Keratinocyte (primary cell): ENCODE measurements around the gene CYLC2. TPM values are rescaled to one million over a fixed set of nuclear protein-coding genes. Genes with fewer than 3 reads are reported as not detected.

Experiments
- DNase-seq: peaks from one replicate; pipeline ENCODE4 v3.0.0-alpha.2; 2011; ENCODE audit warnings: low read depth, missing footprints, low spot score
- FAIRE-seq: peaks from 2 replicates; lab custom pipeline; 2011; peaks lifted over from hg19 to GRCh38; lab: Jason Lieb, UNC
- H2AFZ ChIP-seq: 2 replicates; pipeline ENCODE4 v1.6.0; 2012; ENCODE audit warnings: low read length, control low read depth, inconsistent platforms; ENCODE audit not compliant: control insufficient read depth
- H3K27ac ChIP-seq: 2 replicates; pipeline ENCODE4 v1.5.1; 2011; ENCODE audit warnings: low read length; ENCODE audit not compliant: control insufficient read depth, insufficient read depth
- H3K27me3 ChIP-seq: 3 replicates; pipeline ENCODE4 v1.6.0; 2011; ENCODE audit warnings: low read length; ENCODE audit not compliant: control insufficient read depth, insufficient read depth; ENCODE audit errors: extremely low read depth
- H3K36me3 ChIP-seq, 2 experiments: 2 replicates in 1 of 2; 3 replicates in 1 of 2; pipeline ENCODE4 v1.5.1; 2011; ENCODE audit warnings: low read length in 2 of 2, mild to moderate bottlenecking in 1 of 2; ENCODE audit not compliant: control insufficient read depth in 2 of 2, insufficient read depth in 2 of 2; ENCODE audit errors: extremely low read depth in 1 of 2
- H3K4me1 ChIP-seq: 3 replicates; pipeline ENCODE4 v1.5.1; 2011; ENCODE audit warnings: low read length; ENCODE audit not compliant: control insufficient read depth, insufficient read depth; ENCODE audit errors: extremely low read depth
- H3K4me2 ChIP-seq: 3 replicates; pipeline ENCODE4 v1.6.0; 2011; ENCODE audit warnings: low read depth, low read length; ENCODE audit not compliant: control insufficient read depth, insufficient read depth; ENCODE audit errors: extremely low read depth
- H3K4me3 ChIP-seq, 3 experiments: fragments of 200-600 bp in 1 of 3; sonication (generic) in 1 of 3; 2 replicates in 2 of 3; 3 replicates in 1 of 3; pipeline ENCODE4 v1.5.1; 2011 to 2016; ENCODE audit warnings: low read length in 3 of 3, mild to moderate bottlenecking in 3 of 3, control low read depth in 2 of 3, inconsistent platforms in 1 of 3, low read depth in 1 of 3, mixed read lengths in 1 of 3, mixed run types in 1 of 3, moderate library complexity in 1 of 3; ENCODE audit not compliant: control insufficient read depth in 2 of 3, insufficient read depth in 2 of 3; ENCODE audit errors: extremely low read depth in 1 of 3
- H3K79me2 ChIP-seq: 2 replicates; pipeline ENCODE4 v1.6.0; 2012; ENCODE audit warnings: low read length; ENCODE audit not compliant: control insufficient read depth, insufficient read depth
- H3K9ac ChIP-seq: 3 replicates; pipeline ENCODE4 v1.6.0; 2011; ENCODE audit warnings: low read length; ENCODE audit not compliant: control insufficient read depth, insufficient read depth; ENCODE audit errors: extremely low read depth
- H3K9me1 ChIP-seq: 3 replicates; pipeline ENCODE4 v1.6.0; 2011; ENCODE audit warnings: low read length; ENCODE audit not compliant: control insufficient read depth, insufficient read depth; ENCODE audit errors: extremely low read depth
- H3K9me3 ChIP-seq: 2 replicates; pipeline ENCODE4 v1.5.1; 2012; ENCODE audit warnings: low read depth, low read length; ENCODE audit not compliant: control insufficient read depth
- H4K20me1 ChIP-seq: 3 replicates; pipeline ENCODE4 v1.6.0; 2011; ENCODE audit warnings: low read length; ENCODE audit not compliant: control insufficient read depth, insufficient read depth; ENCODE audit errors: extremely low read depth
- EZH2 ChIP-seq: IDR thresholded peaks from one replicate; pipeline ENCODE4 v1.6.1; 2012; ENCODE audit warnings: inconsistent platforms, mild to moderate bottlenecking, low read length, moderate library complexity
- dilution Hi-C: fragments of 300-500 bp; cut with MboI; formaldehyde crosslinking; loops from one replicate; pipeline ENCODE4 v1.7.0; 2020; ENCODE audit warnings: low sequenced_read_pairs; ENCODE audit not compliant: extremely low pct_ligation_motif_present
- polyA plus RNA-seq, 5 experiments: library from polyadenylated mRNA; depleted of rRNA in 3 of 5; stranded (reverse) in 3 of 5; stranded (forward) in 1 of 5; unstranded in 1 of 5; fragments of >200 nt; gene quantifications; 1 replicate in 1 of 5; 2 replicates in 3 of 5; 3 replicates in 1 of 5; pipeline versions ENCODE4 v1.2.1 to v1.2.3, GENCODE V29; 2011 to 2012; ENCODE audit warnings: missing spikeins in 2 of 5, low read depth in 1 of 5, low replicate concordance in 1 of 5
- TF ChIP-seq, protein P1 (sequence below), 3 experiments: IDR thresholded peaks in 1 of 3; conservative IDR thresholded peaks in 1 of 3; optimal IDR thresholded peaks in 1 of 3; 2 replicates in 2 of 3; 3 replicates in 1 of 3; pipeline versions ENCODE3 to v1.5.1; 2011; ENCODE audit warnings: low read length in 3 of 3, mild to moderate bottlenecking in 3 of 3, moderate library complexity in 2 of 3, control low read depth in 1 of 3, inconsistent platforms in 1 of 3; ENCODE audit not compliant: insufficient read depth in 2 of 3; ENCODE audit errors: extremely low read depth in 1 of 3

Gene CYLC2
- polyA plus RNA-seq, 1 donor (not counting 4 experiments of a cell fraction or from before 2014, with no cell fraction given): not detected

DNA sequence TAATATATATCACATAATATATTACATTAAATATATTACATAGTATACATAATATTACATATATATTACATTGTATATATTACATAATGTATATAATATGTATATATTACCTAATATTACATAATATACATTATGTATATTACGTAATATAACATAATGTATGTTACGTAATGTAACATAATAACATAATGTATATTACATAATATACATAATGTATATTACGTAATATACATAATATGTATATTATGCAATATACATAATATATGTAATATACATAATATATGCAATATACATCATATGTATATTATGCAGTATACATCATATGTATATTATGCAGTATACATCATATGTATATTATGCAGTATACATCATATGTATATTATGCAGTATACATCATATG lies 19.1 kb downstream of the CYLC2 start:
- Histone ChIP-seq H3K4me2 (no peak overlapping the region), H2AFZ (no peak overlapping the region), H4K20me1 (no peaks in the 10 kb centered on the region), H3K9me3 (no peaks in the 10 kb centered on the region), H3K9ac (no peak overlapping the region), H3K9me1 (no peaks in the 10 kb centered on the region), H3K4me1 (no peaks in the 10 kb centered on the region), H3K4me3 (no peak overlapping the region), H3K27ac (no peak overlapping the region), H3K36me3 (no peaks in the 10 kb centered on the region), H3K79me2 (no peaks in the 10 kb centered on the region), H3K27me3 (no peaks in the 10 kb centered on the region)
- dilution Hi-C loops: no loop called here
- FAIRE-seq (no peak), DNase-seq (no peak)
- no peak for TF ChIP-seq EZH2
- TF ChIP-seq, protein P1, sequence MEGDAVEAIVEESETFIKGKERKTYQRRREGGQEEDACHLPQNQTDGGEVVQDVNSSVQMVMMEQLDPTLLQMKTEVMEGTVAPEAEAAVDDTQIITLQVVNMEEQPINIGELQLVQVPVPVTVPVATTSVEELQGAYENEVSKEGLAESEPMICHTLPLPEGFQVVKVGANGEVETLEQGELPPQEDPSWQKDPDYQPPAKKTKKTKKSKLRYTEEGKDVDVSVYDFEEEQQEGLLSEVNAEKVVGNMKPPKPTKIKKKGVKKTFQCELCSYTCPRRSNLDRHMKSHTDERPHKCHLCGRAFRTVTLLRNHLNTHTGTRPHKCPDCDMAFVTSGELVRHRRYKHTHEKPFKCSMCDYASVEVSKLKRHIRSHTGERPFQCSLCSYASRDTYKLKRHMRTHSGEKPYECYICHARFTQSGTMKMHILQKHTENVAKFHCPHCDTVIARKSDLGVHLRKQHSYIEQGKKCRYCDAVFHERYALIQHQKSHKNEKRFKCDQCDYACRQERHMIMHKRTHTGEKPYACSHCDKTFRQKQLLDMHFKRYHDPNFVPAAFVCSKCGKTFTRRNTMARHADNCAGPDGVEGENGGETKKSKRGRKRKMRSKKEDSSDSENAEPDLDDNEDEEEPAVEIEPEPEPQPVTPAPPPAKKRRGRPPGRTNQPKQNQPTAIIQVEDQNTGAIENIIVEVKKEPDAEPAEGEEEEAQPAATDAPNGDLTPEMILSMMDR (optimal IDR thresholded peaks at IDR 0.05 in 1 of 3, IDR thresholded peaks at IDR 0.05 in 1 of 3, conservative IDR thresholded peaks at IDR 0.05 in 1 of 3; ENCODE audit: extremely low read depth in 1 of 3, insufficient read depth in 2 of 3, low read length in 3 of 3): no peak

DNA sequence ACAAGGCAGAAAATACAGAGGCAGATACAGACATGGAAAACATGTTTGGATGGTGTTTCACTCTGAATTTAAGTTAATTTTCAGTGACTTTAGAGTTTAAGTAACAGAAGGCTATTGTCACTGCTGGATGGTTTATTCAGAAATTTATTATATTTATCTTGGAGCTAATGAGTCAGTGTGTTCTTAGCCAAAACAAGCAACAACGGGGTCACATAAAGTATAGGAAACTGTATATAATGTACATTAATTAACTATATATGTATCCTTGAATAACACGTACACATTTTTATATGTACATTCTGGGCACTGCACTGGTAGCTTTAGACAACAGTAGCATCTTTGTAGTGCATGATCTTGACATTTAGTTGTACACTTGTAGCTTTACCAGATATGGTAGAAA lies 30.7 kb downstream of the CYLC2 start:
- no peak overlapping the region for H3K4me3 ChIP-seq
- TF ChIP-seq EZH2: no peak
- TF ChIP-seq, protein P1 (optimal IDR thresholded peaks at IDR 0.05 in 1 of 3, IDR thresholded peaks at IDR 0.05 in 1 of 3, conservative IDR thresholded peaks at IDR 0.05 in 1 of 3; ENCODE audit: extremely low read depth in 1 of 3, insufficient read depth in 2 of 3, low read length in 3 of 3): no peak
- H3K27ac ChIP-seq: no peak overlapping the region
- no peaks in the 10 kb centered on the region for H3K9me1 ChIP-seq
- no peaks in the 10 kb centered on the region for H3K4me1 ChIP-seq
- no peaks in the 10 kb centered on the region for H3K9me3 ChIP-seq
- H3K36me3 ChIP-seq: no peaks in the 10 kb centered on the region
- no peak overlapping the region for H2AFZ ChIP-seq
- no peaks in the 10 kb centered on the region for H4K20me1 ChIP-seq
- no peaks in the 10 kb centered on the region for H3K27me3 ChIP-seq
- no peak overlapping the region for H3K4me2 ChIP-seq
- dilution Hi-C loops: no loop called here
- no peak for DNase-seq
- H3K79me2 ChIP-seq: no peaks in the 10 kb centered on the region
- FAIRE-seq: no peak
- no peak overlapping the region for H3K9ac ChIP-seq
